GM12878 (cell line): Measurements from ENCODE around the gene AURKA. TPM values are rescaled to one million over a fixed set of nuclear protein-coding genes. Genes with fewer than 3 reads are reported as not detected.
A peak's percentile ranks its signal among the peaks of the same experiment; 100 is the strongest.

Experiments used
- ATF2 ChIP-seq: IDR thresholded peaks from 2 replicates; pipeline ENCODE4 v1.6.1; 2012; ENCODE audit warnings: low read length, inconsistent platforms
- CREB1 ChIP-seq: IDR thresholded peaks from 2 replicates; pipeline ENCODE4 v1.6.1; 2012; ENCODE audit warnings: low read depth, mild to moderate bottlenecking, inconsistent platforms
- E4F1 ChIP-seq: fragments of 450-650 bp; IDR thresholded peaks from 2 replicates; pipeline ENCODE4 v1.6.1; 2018; ENCODE audit warnings: borderline replicate concordance, mild to moderate bottlenecking; ENCODE audit not compliant: partially characterized antibody
- EP300 ChIP-seq, 2 experiments: fragments of 150-350 bp in 1 of 2; IDR thresholded peaks; 2 replicates each; pipeline ENCODE4 v1.6.1; 2011 to 2012; ENCODE audit warnings: low read depth in 2 of 2, low read length in 2 of 2, borderline replicate concordance in 1 of 2, improper control_type of control experiment in 1 of 2, inconsistent platforms in 1 of 2; ENCODE audit not compliant: control insufficient read depth in 1 of 2
- HDGF ChIP-seq: fragments of 450-650 bp; IDR thresholded peaks from 2 replicates; pipeline ENCODE4 v1.6.1; 2016; ENCODE audit warnings: antibody characterized with exemption
- IRF3 ChIP-seq: fragments of 450-650 bp; IDR thresholded peaks from 2 replicates; pipeline ENCODE4 v1.6.1; 2014; ENCODE audit warnings: mild to moderate bottlenecking
- JUNB ChIP-seq: IDR thresholded peaks from 2 replicates; pipeline ENCODE4 v1.6.1; 2016; ENCODE audit warnings: antibody characterized with exemption, mild to moderate bottlenecking
- SIX5 ChIP-seq: IDR thresholded peaks from 2 replicates; pipeline ENCODE4 v1.6.1; 2011; ENCODE audit warnings: mild to moderate bottlenecking, low read depth, low read length, moderate library complexity; ENCODE audit not compliant: severe bottlenecking
- SKIL ChIP-seq: fragments of 450-650 bp; IDR thresholded peaks from 2 replicates; pipeline ENCODE4 v1.6.1; 2017; ENCODE audit warnings: mild to moderate bottlenecking, low read depth, inconsistent platforms; ENCODE audit not compliant: poor library complexity, severe bottlenecking
- SMC3 ChIP-seq: IDR thresholded peaks from 2 replicates; pipeline ENCODE4 v1.6.1; 2011; ENCODE audit warnings: low read length, improper control_type of control experiment, borderline replicate concordance
- STAT1 ChIP-seq: fragments of 450-650 bp; conservative IDR thresholded peaks from 2 replicates; pipeline ENCODE4 v1.6.1; 2014; ENCODE audit warnings: antibody characterized with exemption, mild to moderate bottlenecking
- SUZ12 ChIP-seq: fragments of 200-600 bp; sonication (generic); IDR thresholded peaks from one replicate; pipeline ENCODE4 v1.6.1; 2018; ENCODE audit warnings: antibody characterized with exemption, mild to moderate bottlenecking; ENCODE audit not compliant: unreplicated experiment
- TAF1 ChIP-seq: IDR thresholded peaks from 2 replicates; pipeline ENCODE4 v1.6.1; 2011; ENCODE audit warnings: mild to moderate bottlenecking, low read depth, low read length, borderline replicate concordance
- TBL1XR1 ChIP-seq: IDR thresholded peaks from 2 replicates; pipeline ENCODE4 v1.6.1; 2012; ENCODE audit warnings: low read depth, low read length, improper control_type of control experiment
- ZBED1 ChIP-seq: IDR thresholded peaks from 2 replicates; pipeline ENCODE4 v1.6.1; 2016; ENCODE audit warnings: borderline replicate concordance
- ZBTB11 ChIP-seq: fragments of 450-650 bp; formaldehyde crosslinking; IDR thresholded peaks from 2 replicates; pipeline ENCODE4 v1.5.0; 2022; ENCODE audit warnings: mild to moderate bottlenecking, missing genetic modification characterization
- ZNF24 ChIP-seq: fragments of 450-650 bp; IDR thresholded peaks from 2 replicates; pipeline ENCODE4 v1.6.1; 2017; ENCODE audit warnings: antibody characterized with exemption, mild to moderate bottlenecking
- ZNF622 ChIP-seq: fragments of 450-650 bp; IDR thresholded peaks from 2 replicates; pipeline ENCODE4 v1.6.1; 2017; ENCODE audit warnings: mild to moderate bottlenecking, inconsistent platforms
- polyA plus RNA-seq, 11 experiments: library from polyadenylated mRNA; depleted of rRNA in 4 of 11; unstranded in 6 of 11; stranded (reverse) in 5 of 11; fragments of >200 nt; fragmentation: Nextera tagmentation in 4 of 11; fragmentation: Illumina TruSeq in 1 of 11; extraction: Ambion mirVana in 4 of 11; extraction: Trizol in 1 of 11; gene quantifications; 1 replicate in 1 of 11; 2 replicates in 10 of 11; pipeline versions ENCODE4 v1.2.1 to v1.2.3, GENCODE V29; 2011 to 2016; ENCODE audit warnings: inconsistent platforms in 2 of 11, missing spikeins in 2 of 11, low read depth in 1 of 11
- total RNA-seq, 4 experiments: library from RNA; depleted of rRNA in 3 of 4; stranded (reverse); fragments of >200 nt in 3 of 4; fragmentation: Illumina TruSeq in 1 of 4; extraction: Trizol in 1 of 4; gene quantifications; 2 replicates each; pipeline versions ENCODE4 v1.2.1 to v1.2.3, GENCODE V29; 2013 to 2021

The AURKA gene
- total and polyA plus RNA-seq, 10 of the 15 experiments (the other 5 are each of a cell fraction or from before 2014, with no cell fraction given): 57.3 to 122 (median 73.4) TPM

- TF ChIP-seq ZBTB11 (CRISPR knock-in tag) (no peak), STAT1 (no peak), ZNF622 (no peak), ZBED1 (no peak), JUNB (no peak; the same call in 1 of the 2 replicates), ZNF24 (no peak), E4F1 (peak; percentile 94), SMC3 (no peak), HDGF (no peak), SKIL (no peak), SIX5 (peak; percentile 73), SUZ12 (no peak), TBL1XR1 (0 out of 2 replicates have a peak, but pooled peaks have one; percentile 23), CREB1 (peak; percentile 99), EP300 (IDR thresholded peaks at IDR 0.05; ENCODE audit: borderline replicate concordance in 1 of 2, control insufficient read depth in 1 of 2, low read depth in 2 of 2, low read length in 2 of 2) (peak in 1 of 2 experiments; percentile 37; a peak in 1 of 4 replicates), ATF2 (no peak), TAF1 (peak; percentile 53; the same call in 1 of the 2 replicates), IRF3 (0 out of 2 replicates have a peak, but pooled peaks have one; percentile 50)
These were observed at the start of gene AURKA, which contains the start of gene CSTF1 (continued) for GRCh38 chr20:56392132-56392880.
